NCI-H524 treated with DMSO at 0.1 percent for 48 hours (cell line): ENCODE data around the gene SLC15A4.

Experiments used
- DNase-seq: peaks from one replicate; lab custom pipeline; 2025; lab: John Stamatoyannopoulos, UW

The SLC15A4 gene

DNA sequence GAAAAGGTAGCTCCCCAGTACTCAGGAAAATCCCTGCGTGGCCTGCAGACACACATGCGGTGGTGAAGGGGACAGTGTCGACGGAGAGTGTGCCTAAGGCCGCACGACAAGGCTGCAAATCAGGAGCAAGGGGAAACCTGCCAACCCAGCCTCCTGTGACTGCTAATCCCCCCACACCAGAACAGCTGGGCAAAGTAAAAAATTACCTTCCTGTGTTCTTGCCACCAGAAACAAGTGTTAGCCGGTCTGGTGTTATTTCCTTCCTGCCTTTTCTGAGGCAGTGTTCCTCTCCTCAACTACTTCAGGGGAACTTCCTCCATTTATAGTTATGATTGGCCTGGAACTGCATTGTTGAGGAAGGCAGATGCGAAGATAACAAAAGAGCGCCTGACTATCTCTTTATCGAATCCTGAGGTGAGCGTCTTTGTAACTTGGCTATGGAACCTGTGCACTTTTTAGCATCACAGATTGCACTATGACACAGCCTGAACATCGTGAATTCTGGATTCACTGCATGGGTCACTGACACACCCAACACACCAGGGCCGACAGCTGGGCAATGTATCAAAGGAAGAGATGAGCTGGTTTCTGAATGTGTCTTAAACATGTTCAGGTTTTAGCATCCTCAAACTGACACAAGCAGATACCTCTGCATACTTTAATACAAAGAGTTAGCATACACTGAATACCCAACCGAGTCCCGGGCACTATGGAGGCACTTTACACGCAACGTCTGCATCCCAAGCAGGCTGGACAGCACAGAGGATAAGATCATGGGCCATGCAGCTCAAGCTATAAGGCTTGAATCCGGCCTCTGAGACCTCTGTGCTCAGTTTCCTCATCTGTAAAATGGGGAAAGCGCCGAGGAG is 28.9 kb downstream of the SLC15A4 start:
- no peak for DNase-seq

DNA sequence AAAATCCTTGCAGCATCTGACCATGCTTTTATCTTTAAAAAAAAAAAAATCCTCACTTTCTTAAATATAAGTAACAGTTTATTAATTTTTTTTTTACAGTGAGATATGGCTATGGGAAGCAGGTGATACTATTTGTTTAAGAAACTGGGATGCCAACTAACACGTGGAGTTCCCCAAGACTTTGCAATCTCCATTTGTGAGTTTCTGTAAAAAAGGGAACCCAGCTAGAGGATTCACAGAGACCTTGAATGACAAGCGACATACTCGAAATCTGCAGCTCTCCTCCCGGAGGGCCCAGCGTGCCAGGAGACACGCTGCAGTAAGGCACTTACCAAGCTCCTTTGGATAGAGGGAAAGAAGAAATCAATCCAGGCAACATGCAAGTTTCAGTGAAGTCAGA is 30.1 kb downstream of the SLC15A4 start:
- no peak for DNase-seq

DNA sequence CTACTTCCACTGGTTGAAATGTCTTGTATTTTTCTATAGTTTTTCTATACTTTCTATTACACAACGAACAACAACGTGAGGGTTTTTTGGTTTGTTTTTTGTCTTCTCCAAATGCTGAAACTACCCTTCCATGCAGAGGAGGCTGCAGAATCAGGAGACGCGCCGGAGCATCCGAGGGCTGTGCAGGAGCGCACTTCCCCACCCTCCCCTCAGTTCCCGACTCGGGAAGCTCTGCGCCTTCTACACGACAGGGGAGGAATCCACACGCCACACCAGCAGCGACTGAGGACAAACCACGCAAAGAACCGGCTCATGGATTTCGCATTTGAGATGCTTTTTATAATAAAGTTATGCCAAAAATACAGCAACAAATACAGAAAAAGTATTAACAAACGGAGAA is 30.9 kb downstream of the SLC15A4 start:
- DNase-seq = no peak

DNA sequence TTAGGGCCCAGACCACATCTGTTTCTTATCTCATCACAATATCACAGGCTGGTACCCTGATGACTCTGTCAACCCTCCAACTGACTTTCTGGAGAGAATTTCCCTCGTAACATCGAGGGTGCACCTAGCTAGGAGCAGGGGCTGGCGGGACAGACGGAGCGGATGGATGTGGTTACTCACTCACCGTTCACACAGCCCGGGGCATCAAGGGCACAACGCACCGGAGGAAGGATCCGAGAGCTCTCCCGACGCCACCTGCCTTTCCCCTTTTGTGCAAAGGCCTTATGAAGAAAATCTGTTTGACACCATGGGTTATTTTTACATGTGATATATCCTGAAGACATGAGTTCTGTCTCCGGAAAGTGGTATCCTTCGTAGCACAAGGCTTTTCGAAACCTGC is 31.4 kb downstream of the SLC15A4 start:
- no peak for DNase-seq

DNA sequence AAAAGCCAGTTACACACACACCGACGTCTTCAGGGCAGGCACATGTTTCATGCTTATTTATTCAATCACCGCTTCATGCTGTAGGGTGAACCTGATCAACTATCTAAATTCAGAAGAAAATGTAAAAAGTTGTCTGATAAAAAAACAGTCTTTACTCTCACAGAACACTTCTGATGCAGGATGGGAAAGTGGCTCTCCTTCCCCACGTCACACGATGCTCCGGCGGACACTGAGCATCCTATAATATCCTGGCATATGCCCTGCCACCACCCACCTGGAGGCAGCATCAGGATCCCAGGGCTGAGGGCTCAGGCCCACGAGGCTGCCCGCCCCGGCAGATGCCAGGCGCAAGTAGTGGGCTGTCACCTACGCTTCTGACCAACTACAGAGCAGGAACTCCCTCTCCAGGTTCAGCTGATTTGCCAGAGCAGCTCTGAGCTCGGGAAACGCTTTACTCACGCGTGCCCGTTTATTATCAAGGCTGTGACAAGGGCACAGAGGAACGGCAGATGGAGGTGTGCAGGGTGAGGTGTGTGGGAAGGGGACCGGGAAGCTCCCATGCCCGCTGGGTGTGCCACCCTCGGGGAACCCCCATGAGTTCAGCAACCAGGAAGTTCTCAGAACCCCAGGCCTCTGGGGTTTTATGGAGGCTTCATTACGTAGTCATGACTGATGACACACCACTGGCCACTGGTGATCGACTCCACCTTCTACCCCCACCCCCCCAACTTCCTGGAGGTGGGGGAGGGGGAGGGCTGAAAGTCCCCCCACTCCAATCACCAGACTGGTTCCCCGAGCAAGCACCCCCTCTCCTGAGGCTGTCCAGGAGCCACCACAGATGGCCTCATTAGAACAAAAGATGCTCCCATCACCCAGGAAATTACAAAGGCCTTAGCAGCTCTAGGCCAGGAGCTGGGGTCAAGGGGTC is 32.1 kb downstream of the SLC15A4 start:
- no peak for DNase-seq

DNA sequence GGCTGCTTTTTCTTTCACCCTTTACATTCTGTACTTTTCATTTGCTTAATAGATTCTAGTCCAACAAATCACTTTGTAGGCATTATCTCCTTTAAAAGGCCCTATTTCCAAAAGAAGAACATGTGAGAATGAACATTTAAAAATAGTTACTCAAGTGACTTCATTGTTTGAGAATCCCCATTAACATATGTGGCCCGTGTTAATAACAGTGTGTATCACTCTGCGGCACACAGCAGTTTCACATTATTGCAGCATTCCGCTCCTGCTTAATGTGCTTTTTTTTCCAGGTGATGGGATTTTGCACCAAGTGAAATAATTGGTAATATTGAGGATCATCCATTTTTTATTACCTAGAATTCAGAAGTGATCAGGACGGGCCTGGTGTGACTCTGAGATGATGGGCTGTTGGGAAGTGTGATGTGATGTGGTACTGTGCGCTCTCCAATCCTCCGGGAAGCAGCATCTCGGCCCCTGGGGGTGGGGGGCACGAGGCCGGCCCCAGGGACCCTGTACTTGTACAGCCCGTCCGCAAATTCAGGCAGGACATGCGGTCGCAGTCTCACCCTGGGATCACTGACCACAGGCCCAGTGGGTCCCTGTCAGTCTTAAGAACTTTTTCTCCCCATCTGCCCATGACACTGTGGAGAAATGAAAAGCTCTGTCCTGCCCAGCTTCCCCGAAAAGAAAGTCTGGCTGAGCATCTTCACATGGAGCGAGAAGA is 32.9 kb downstream of the SLC15A4 start:
- DNase-seq = no peak

DNA sequence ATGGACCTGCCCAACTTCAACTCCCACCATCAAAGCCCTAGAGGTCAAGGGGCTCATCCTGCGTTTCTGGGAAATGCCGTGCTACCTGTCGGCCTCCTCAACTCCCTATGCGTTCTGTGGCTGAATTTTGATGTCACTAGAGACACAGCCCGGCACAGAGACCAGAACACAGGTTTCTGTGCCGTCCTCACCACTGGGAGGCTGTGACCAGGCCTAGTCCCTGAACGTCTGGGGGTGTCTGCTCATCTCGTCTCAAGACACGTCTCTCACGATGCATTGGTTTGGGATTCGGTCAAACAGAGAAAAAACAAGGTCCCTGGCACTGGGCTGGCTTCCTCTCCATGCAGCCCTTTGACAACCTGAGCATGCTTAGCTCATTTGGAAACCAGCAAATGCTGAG is 33.5 kb downstream of the SLC15A4 start:
- no peak for DNase-seq

DNA sequence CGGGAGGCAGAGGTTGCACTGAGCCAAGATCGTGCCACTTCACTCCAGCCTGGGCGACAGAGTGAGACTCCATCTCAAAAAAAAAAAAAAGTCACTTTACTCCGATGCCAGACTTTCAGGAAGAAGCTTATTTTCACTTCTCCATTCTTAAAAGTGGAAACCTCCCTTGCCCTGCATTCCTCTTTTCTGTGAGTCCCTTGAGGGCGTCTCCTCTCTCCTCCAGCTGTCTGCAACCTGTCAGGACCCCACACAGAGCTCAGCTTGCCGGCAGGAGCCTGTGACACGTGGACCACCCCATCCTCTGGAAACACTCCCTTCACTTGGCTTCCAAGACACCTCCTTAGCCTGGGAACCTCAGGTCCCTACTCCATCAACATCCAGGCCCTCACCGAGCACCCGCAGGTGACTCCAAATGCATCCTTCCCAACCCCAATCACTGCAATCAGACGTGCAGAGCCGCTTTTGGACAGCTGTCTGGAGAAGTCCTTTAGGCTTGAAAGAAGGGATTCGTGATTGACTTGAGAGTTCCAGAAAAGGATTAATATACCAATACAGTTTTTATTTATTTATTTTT is 34.3 kb downstream of the SLC15A4 start:
- no peak for DNase-seq

DNA sequence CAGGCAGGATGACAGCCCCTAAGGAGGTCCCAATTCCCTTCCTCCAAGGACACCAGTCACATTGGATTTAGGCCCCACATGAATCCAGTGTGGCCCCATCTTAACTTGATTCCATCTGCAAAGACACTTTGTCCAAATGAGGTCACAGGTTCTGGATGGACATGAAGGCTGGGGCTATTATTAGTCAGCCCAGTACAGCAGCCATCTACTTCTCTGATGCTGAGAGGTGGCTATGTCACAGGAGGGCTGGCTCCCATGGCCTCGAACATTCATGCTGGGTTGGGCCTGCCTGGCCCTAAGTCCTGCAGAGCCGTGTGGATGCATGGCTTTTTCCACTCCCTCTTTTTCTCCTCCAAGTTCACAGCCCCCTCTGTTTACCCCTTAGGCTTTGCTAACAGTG is 35.9 kb downstream of the SLC15A4 start:
- DNase-seq = no peak

DNA sequence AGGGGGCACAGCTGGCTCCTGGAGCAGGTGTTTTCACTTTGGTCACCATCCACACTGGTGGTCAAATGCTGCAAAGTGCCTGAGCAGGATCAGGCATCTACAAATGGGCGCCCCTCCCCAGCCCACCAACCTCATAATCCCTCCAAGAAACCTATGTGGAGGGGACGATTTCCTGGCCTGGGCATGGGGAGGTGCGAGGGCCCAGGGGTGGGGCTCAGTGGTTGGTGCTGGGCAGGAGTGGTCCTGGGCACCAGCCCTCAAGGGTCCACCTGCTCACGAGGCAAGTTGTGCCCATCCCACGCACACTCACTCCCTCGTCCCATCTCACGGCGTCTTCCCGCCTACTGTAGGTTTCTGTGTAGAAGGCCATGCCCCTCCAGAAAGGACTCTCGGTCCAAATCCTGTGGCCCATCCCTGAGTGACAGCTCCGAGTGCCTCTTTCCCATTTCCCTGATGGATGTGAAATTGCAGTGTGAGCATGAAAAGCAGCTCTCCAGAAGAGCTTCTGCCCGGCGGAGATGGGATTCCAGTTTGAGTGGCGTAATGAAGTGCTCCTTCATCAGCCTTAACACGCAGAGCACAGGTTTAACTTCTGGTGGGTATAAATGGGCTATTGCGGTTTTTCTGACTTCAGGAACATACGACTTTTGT is 36.9 kb downstream of the SLC15A4 start:
- DNase-seq = no peak

DNA sequence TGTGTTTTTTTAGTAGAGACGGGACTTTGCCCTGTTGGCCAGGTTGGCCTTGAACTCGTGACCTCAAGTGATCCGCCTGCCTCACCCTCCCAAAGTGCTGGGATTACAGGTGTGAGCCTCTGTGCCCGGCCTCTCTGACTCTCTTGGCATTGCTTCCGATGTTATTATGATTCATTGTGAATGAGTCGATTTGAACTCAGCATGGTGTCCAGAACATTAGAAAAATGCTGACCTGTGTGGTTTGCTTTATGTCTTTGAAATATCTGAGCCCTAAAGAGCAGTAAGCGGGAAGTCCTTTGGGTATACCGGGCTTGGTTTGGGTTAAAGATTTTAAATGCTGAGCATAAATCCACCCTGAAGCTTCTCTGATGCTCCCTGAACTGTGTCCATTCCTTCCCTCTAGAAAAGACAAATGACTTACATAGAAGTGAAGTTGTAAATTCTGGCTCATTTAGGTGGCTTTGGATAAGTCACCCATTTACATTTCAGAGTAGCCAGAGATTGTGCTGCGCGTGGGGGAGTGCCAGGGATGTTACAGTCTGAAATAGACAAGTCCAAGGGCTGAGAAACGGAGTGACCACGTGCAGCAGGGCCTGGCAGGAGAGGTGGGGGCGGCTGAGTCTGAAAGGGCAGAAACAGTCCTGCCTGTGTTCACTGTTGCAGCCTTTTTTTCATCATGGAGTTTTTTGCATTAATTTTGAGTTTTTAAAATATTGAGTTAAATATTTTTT is 39.6 kb downstream of the SLC15A4 start:
- DNase-seq = no peak

DNA sequence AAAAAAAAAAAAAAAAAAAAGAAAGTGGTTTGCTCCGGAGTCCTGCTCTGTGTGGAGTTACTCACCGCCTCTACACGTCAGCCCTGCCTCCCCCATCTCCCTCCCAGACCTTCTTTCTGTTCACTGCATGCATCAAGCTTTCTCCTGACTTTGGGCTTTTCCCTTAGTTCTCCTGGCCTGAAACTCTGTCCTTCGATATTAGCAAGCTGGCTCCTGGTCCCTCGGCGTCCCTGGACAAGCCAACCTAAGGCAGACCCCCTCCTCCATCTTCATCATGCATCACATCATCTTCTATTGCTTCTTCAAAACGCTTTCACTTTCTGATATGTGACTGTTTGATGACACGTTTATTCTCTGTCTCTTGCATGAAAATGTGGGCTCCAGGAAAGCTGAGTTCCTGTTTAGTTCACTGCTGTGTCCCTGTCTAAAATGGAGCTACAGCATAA is 40.6 kb downstream of the SLC15A4 start:
- DNase-seq = no peak

DNA sequence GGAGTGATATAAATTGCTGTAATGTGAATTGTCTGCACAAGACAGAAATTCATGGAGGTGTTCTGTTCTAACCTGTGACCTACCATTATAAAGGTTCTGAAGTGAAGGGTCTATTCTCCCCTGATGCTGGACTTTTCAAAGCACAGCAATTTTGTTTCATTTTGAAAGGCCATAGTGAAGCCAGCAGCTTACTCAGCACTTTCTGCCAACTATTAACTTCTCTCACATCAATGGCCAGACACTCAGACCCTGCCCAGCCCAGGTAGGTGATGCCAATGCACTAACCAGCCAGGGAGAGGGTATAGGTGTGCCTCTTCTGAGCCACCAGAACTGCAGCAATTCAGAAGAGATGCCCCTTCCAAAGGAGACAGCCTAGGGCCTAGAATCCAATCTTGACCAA is 43.9 kb downstream of the SLC15A4 start:
- DNase-seq = no peak

DNA sequence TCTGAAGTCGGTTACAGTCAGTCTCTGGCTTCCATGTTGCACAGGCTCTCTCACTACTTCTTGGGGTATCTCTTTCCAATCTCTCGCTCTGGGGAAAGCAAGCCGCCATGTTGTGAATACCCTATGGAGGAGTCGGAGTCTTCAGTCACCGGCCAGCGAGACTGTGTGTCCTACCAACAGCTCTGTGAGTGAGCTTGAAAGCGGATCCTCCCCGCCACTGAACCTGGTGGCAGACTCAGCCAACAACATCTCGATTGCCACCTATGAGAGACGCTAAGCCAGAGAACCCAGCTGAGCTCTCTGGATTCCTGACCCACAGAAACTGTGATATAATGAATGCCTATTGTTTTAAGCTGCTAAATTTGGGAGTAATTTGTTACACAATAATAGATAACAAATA is 51.5 kb downstream of the SLC15A4 start:
- no peak for DNase-seq

DNA sequence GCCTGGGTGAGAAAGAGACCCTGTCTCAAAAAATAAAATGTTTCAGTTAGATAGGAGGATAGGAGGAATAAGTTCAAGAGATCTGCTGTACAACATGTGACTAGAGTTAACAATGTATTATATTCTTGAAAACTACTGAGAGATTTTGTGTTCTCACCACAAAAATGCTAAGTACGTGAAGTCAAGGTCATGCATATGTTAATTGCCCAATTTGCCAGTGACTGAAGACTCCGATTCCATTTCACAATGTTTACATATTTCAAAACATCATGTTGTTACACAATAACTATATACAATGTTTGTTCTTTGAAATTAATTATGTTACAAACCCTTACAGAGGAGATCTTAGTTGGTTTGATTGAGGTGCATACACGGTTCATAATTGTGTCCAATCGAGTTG is 52.1 kb downstream of the SLC15A4 start:
- no peak for DNase-seq

DNA sequence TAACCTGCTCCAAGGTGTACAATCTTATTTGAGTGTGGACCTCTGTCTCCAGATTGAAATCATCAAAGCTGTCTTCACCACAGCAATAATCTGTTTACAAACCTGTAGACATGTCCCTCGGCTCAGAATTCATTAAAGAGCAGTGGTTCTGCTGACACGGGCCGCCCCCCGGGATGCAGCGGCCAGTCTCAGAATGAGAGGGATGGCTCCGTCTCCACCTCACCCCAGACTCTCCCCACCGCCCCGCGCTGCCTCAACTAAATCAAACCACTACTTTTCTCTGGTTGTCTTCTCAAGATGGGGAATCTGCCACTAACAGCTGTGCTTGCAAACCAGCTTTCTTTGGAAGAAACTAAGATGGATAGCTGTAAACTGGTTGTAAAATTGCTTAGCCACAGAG is 56.2 kb downstream of the SLC15A4 start:
- no peak for DNase-seq

DNA sequence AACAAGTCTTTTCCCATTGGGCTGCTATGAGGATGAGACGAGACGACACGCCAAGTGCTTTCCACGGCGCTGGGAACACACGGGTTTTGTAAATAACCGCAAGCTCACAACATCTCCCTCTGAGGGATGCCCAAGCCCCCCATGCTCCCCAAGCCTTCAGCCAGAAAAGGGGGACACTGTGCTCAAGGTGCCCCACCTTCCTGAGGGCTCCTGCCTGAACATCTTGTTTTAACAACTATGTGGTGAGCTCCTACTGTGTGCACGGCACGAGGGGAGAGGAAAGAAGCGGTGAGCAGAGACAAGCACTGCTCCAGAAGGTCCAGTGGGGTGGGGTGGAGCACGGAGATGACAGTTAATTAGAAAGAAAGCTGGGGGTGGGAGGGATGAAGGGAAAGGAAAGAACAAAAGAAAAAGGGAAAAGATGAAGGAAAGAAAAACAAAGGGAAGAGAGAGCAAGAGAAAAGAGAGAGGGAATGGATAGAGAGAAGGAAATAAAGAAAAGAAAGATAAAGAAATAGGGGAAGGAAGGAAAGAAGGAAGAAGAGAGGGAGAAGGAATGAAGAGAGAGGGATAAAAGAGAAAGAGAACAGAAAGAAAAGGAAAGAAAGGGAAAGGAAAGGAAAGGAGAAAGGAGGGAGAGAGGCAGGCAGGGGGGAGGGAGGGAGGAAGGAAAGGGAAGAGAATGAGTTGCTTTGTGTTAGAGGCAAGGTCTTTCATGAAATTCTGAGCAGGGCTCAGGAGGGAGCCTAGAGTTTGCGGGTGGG is 56.8 kb downstream of the SLC15A4 start:
- DNase-seq = no peak

DNA sequence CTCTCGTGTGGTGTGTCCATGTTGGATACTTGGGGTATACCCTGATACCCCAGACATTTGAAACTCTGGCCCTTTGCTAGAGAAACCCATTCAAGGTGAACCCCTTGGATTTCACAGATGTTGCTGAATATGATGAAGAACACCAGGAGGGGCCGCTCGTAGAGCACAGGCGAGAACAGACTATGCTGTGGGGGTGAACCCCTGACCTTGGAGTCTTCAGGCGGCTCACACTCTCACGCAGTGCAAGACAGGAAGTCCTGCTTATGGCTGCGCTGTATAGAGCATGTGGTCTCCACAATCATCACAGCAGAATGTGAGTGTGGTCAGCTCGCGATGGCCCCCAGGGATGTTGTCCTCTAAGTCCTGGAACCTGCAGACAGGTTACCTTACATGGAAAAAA is 60.4 kb downstream of the SLC15A4 start:
- no peak for DNase-seq

DNA sequence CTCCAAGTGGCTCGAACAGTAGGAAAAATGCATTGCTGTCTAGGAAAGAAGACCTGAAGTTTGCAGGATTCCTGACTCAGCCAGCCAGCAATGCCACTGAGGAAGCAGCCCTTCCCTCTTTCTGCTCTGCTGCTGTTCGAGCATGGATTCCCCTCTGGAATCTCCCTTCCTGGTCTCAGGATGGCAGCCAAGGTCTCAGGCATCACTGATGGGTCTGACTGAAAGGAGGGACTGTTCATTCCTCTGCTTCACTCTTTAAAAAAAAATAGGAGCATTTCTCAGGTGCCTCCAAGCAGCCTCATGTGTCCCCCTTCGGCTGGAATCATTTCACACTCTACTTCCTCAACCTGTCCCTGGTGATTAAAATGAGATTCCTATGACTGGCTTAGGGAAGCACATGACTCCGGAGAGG is 62.4 kb downstream of the SLC15A4 start:
- no peak for DNase-seq

DNA sequence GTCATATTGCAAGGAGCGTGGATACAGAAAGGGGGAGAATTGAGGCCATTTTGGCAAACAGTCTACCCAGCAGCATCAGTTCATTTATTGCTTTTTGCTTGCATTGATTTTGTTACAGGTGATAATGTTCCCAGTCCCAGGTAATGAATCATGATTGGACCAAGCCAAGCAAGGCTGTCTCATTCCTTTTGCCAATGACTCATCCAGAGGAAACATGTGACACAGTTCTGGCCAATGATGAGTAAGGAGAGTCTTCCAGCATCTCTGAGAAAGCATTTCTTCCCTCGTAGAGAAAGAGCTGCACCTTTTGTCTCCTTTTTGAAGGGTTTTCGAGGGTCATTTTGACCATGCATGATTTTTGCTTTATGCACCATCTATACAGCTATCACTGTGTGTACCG is 68.2 kb downstream of the SLC15A4 start:
- DNase-seq = no peak
